Measurements from ENCODE around the gene CDKN3.
"Not testable (repeated sequence)": the region's sequence is repeated elsewhere in the genome, so short reads cannot be mapped to it uniquely, and the experiment has no call there.

The CDKN3 gene

DNA sequence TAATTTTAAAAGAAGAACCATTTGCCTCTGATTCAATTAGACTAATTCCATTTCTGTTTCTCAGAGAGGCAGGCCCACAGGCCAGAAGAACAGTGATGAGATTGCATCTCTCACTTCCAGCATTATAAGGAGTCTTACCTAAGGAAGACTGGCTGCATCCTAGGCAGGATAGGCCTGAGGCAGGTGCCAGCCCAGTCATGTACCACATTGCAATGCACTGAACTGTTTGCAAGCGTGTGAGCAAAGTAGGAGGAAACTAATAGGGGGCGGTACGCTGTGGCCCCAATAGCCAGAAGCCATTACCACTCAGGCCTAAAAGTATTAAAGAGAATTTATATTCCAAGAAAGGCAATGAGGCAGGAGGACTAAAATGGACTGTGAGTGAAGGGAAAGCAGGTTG is 56.4 kb downstream of the CDKN3 start:
- no peak for DNase-seq

DNA sequence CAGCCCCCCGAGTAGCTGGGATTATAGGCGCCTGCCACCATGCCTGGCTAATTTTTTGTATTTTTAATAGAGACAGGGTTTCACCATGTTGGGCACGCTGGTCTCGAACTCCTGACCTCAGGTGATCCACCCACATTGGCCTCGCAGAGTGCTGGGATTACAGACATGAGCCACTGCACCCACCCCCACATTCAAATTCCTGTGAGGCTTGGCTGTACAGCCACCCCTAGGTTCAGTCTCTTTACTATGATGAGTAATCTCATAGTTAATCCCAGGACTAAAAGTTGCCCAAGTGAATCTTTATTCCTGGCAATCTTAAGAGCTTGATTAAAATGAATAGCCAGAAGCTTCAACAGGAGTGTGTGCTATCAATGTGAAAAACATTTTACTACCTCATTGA is 57.2 kb downstream of the CDKN3 start:
- DNase-seq = not testable (repeated sequence)

DNA sequence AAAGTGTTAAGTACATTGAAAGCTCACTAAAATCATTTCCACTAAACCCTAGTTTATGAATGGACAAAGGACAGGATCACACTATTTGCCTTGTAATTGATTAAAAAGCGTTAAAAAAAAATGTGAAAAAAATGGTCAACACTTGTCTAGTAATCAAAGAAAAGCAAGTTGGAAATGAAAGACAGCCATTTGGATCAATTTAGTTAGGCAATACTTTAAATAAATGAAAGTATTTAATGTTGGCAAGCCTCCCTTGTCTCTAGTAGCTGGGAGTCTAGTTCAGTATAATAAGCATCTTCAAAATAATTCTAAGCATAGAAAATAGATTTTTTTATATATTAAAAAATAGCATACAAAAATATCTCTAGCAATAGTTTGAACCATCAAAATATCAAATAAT is 58.6 kb downstream of the CDKN3 start:
- DNase-seq = no peak

DNA sequence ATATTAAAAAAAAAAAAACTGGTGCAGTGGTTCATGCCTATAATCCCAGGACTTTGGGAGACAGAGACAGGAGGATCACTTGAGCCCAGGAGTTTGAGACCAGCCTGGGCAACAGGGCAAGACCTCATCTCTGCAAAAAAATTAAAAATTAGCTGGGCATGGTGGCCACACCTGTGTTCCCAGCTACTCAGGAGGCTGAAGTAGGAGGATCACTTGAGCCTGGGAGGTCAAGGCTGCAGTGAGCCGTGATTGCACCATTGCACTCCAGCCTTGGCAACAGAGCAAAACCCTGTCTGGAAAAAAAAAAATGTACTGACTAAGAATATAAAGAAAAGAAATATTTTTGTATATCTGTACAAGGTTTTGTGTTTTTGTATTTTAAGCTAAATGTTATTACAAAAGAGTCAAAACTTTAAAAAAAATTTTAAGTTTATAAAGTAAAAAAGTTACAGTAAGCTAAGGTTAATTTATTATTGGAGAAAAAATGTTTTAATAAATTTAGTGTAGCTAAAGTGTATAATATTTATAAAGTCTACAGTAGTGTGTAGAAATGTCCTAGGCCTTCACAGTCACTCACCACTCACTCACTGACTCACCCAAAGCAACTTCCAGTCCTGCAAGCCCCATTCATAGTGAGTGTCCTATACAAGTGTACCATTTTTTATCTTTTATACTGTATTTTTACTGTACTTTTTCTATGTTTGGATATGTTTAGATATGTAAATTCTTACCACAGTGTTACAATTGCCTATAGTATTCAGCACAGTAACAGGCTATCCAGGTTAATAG is 60.2 kb downstream of the CDKN3 start:
- not testable (repeated sequence) for DNase-seq

DNA sequence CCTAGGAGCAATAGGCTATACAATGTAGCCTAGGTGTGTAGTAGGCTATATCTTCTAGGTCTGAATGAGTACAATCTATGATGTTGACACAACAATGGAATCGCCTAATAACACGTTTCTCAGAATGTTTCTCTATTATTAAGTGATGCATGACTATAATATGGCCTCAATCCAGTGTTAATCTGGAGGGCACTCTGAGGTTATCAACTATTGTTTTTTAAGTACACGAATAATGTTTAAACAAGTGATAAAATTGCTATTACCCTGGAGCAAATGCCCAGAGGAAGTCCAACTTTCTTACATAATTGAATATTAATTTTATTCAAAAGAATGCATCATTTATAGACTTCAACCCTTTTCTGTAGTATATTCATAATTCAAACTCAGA is 60.8 kb downstream of the CDKN3 start:
- no peak for DNase-seq

DNA sequence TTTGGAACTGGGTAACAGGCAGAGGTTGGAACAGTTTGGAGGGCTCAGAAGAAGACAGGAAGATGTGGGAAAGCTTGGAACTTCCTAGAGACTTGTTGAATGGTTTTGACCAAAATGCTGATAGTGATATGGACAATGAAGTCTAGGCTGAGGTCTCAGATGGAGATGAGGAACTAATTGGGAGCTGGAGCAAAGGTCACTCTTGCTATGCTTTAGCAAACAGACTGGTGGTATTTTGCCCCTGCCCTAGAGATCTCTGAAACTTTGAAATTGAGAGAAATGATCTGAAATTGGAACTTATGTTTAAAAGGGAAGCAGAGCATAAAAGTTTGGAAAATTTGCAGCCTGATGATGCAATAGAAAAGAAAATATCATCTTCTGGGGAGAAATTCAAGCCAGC is 61.7 kb downstream of the CDKN3 start:
- not testable (repeated sequence) for DNase-seq

DNA sequence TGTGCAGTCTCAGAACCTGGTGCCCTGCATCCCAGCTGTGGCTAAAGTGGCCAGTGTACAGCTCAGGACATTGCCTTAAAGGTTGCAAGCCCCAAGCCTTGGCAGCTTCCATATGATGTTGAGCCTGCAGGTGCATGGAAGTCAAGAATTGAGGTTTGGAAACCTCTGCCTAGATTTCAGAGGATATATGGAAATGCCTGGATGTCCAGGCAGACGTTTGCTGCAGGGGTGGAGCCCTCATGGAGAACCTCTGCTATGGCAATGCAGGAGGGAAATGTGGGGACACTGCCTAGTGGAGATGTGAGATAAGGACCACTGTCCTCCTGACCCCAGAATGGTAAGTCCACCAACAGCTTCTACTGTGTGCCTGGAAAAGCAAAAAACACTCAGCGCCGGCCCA is 62.3 kb downstream of the CDKN3 start:
- no peak for DNase-seq

DNA sequence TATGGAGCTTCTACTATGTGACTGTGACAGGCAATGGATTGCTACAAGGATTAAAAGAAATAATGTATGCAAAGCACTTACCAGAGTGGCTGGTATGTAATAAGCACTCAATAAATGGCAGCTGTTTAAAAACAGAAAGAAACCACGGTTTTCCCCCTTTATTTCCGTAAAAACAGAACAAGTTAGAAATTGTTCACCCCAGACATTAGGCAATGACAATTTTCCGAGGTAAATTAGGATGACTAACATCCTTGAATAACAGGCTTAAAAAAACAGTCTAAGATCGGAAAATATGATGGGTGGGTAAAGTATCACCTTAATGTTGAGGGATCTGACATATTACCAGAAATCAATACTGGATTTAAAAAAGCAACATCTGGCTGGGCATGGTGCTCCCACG is 65.2 kb downstream of the CDKN3 start:
- DNase-seq = no peak

DNA sequence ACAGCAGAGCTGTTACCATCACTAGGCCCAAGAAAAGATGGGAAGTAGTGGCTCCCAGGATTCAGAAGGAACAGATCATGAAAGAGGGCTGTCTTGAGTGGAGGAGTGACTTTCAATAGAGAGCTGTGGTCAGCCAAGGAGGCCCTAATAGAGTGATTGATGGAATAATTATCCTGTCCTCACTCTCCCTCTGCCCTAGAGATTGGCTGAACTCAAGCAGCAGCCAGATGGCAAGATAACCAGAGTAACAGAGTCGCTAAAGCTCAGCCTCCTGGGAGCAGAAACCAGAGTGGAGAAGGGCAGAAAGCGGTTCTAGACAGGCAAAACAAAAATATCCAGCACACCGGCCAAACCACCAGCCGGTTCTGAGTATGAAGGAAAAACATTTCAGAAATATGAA is 68.8 kb downstream of the CDKN3 start:
- DNase-seq = no peak

DNA sequence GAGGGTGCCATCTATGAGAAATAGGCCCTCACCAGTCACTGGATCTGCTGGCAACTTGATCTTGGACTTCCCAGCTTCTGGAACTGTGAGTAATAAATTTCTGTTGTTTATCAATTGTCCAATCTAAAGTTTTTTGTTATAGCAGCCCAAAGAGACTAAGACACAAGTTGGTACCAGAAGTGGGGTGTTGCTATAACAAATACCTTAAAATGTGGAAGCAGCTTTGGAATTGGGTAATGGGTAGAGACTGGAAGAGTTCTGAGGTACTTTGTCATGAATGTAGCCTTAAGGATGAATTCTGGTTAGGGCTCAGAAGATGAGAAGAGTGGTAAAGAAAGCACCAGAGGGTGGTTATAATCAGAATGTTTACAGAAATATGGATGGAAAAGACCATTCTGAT is 70.5 kb downstream of the CDKN3 start:
- no peak for DNase-seq

Data from nucleus accumbens (tissue), 56 donors.